GM12875 (cell line): ENCODE data around the gene SMARCA4.

ENCODE experiments used
- H3K4me3 ChIP-seq: one replicate; pipeline ENCODE4 v1.5.1; 2011; ENCODE audit warnings: low read depth, low read length, control low read depth
- TF ChIP-seq, protein P1 (sequence below): IDR thresholded peaks from 2 replicates; pipeline ENCODE4 v1.5.1; 2011; ENCODE audit warnings: low read depth, mild to moderate bottlenecking, control low read depth, inconsistent platforms, low read length, moderate library complexity, borderline replicate concordance; ENCODE audit not compliant: insufficient read depth

Gene SMARCA4

DNA sequence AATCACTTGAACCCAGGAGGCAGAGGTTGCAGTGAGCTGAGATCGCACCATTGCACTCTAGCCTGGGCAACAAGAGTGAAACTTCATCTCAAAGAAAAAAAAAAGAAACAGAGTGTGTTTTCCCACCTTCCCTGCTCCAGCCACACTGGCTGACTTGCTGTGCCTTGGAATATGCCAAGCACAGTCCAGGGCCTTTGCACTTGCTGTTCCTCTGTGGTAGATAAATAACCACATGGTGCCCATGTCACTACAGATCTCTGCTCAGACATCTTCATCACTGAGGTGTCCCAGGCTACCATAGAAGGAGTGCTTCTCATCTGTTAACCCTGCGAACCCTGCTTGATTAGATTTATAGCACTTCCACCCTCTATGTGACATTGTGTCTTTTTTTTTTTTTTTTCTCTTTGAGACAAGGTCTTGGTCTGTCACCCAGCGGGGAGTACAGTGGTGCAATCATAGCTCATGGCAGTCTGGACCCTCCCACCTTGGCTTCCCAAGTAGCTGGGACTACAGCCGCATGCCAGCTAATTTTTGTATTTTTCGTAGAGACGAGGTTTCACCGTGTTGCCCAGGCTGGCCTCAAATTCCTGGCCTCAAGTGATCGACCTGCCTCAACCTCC lies 10.4 kb downstream of the SMARCA4 start:
- no peak overlapping the region for H3K4me3 ChIP-seq
- TF ChIP-seq, protein P1, sequence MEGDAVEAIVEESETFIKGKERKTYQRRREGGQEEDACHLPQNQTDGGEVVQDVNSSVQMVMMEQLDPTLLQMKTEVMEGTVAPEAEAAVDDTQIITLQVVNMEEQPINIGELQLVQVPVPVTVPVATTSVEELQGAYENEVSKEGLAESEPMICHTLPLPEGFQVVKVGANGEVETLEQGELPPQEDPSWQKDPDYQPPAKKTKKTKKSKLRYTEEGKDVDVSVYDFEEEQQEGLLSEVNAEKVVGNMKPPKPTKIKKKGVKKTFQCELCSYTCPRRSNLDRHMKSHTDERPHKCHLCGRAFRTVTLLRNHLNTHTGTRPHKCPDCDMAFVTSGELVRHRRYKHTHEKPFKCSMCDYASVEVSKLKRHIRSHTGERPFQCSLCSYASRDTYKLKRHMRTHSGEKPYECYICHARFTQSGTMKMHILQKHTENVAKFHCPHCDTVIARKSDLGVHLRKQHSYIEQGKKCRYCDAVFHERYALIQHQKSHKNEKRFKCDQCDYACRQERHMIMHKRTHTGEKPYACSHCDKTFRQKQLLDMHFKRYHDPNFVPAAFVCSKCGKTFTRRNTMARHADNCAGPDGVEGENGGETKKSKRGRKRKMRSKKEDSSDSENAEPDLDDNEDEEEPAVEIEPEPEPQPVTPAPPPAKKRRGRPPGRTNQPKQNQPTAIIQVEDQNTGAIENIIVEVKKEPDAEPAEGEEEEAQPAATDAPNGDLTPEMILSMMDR, result no peak

DNA sequence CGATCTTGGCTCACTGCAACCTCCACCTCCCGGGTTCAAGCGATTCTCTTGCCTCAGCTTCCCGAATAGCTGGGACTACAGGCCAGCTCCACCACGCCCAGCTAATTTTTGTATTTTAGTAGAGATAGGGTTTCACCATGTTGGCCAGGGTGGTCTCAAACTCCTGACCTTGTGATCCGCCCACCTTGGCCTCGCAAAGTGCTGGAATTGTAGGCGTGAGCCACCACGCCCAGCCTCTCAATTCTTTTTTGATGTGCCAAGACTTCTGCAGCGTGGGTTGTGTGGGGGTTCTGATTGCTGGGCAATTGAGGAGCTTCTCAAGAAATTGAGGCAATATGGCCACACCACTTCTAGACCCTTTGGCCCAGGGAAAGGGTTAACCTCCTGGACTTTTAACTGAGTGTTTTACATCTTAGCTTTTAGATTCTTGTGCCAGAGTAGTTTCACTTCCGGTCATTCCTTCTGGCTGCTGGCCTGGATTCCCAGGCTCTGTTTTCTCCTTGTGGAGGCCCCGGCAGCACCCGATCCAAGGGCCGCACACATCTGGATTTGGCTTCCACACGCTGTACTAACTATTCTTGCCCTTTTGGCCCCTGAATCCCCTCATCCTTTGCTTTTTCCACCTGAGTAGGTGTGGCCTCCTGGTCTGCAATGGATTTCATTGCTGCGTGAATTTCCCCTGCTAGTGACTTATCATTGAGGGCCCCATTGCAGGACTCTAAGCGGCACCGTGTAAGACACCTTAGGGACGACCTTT lies 14.7 kb downstream of the SMARCA4 start:
- TF ChIP-seq, protein P1, result no peak
- no peak overlapping the region for H3K4me3 ChIP-seq

DNA sequence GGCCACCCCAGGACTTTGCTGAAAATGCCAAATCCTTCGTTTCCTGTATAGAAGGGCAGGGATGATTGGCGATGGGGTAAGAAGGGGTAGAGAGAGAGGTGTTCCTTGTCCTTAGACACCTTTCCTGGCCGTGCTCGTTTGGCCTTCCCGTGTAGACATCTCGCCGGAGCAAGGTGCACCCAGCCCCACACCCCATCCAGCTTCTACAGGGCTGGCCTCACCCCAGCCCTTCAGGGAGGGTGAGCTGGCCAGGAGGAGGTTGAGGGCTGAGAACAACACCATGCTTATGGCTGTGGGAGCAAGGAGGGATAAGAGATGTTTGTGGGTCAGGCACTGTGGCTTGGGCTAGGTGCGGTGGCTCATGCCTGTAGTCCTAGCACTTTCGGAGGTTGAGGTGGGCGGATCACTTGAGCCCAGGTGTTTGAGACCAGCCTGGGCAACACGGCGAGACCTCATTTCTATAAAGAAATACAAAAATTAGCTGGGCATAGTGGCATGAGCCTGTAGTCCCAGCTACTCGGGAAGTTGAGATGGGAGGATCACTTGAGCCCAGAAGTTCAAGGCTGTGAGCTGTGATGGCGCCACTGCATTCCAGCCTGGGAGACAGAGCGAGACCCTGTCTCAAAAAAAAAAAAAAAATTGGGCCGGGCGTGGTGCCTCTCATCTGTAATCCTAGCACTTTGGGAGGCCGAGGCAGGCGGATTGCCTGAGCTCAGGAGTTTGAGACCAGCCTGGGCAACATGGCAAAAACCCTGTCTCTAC lies 15.5 kb downstream of the SMARCA4 start:
- TF ChIP-seq, protein P1, result no peak
- no peak overlapping the region for H3K4me3 ChIP-seq

DNA sequence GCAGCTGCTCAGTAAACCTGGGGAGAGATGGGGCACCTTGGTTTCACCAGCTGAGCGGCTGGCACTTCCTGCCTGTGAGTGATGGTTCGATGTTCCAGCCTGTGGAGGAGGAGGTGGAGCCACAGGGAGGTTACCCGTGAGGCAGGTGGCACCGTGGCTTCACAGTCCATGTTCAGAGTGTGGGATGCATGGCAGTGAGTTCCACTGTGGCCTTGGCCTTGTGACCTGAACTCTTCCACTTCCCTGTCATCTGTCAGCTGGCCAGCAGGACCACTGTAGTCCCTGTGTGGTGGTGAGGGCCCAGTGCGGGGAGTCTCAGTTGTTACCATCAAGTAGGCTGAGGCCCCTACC lies 16.9 kb downstream of the SMARCA4 start:
- TF ChIP-seq, protein P1, result no peak

DNA sequence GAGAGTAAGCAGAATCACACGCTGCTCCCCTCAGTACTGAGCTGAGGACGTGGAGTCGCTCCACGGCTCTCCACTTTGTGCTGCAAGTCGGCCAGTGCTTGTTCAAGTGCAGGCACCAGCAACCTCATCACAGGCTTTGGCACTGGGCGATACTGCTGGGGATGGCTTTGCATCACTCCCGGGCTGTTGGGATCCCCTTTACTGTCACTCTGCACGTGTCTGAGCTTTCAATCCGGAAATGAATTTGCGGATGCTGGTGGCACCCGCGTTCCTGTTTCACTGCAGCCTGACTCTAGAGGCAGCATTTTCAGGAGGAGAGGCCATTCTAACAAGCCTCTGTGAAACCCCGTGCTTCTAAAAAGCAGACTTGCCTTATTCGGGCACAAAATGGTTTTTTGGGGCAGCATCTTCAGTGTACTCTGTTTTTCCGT lies 19.1 kb downstream of the SMARCA4 start:
- no peak overlapping the region for H3K4me3 ChIP-seq
- TF ChIP-seq, protein P1, result 0 out of 2 replicates have a peak, but pooled peaks have one; percentile 26

More for the DNA sequence above, 16.9 kb downstream of the SMARCA4 start:
- H3K4me3 ChIP-seq, result no peak overlapping the region

DNA sequence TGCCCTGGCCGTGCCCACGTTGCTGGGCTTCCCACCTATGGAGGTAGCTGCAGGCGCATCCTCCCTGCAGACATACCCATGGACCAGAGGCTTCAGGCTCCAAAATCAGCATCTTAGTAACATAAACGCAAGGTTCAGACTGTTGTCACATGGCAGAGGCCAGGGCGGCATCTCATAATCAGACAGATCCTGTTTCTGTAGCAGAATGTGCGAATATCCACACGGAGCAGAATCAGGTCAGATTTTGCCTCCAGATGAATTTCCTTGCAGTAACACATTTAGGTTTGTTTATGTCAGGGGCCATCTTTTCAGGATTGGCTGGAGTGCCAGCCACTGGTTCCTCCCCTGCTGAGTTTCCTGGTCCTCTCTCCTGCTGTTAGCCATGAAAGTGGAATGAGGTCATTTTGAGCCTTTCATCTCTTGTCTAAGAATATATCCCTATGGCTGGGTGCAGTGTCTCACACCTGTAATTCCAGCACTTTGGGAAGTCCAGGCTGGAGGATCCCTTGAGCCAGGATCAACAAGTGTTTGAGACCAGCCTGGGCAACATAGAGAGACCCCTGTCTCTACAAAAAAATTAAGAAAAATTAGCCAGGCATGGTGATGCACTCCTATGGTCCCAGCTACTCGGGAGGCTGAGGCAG lies 20.5 kb downstream of the SMARCA4 start:
- TF ChIP-seq, protein P1, result no peak
- no peak overlapping the region for H3K4me3 ChIP-seq
